HG03139 (cell line): ENCODE results near the gene PEPD.

Source experiments
- ATAC-seq: cut with Tn5 transposase; IDR thresholded peaks from one replicate; pipeline ENCODE4 v1.9.1; 2021; ENCODE audit not compliant: unreplicated experiment

The PEPD gene

DNA sequence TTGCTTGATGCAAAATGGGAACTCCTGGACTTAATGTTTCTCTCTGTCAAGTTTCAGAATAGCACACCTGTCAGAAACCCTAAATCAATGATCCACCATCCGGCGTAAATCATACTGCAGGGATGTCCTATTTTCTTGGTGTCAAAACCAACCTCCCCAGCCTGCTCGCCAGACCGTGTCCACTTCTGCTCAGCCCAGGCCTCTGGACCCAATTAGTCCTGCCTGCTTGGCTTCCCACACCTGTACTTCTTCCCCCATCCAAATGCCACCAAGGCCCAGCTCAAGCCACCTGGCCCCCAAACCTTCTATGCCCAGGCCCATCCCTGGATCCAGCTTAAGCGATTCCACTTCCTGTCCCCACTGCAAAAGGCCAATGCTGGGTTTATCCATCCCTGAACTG is 25.1 kb upstream of the PEPD start:
- no peak for ATAC-seq

DNA sequence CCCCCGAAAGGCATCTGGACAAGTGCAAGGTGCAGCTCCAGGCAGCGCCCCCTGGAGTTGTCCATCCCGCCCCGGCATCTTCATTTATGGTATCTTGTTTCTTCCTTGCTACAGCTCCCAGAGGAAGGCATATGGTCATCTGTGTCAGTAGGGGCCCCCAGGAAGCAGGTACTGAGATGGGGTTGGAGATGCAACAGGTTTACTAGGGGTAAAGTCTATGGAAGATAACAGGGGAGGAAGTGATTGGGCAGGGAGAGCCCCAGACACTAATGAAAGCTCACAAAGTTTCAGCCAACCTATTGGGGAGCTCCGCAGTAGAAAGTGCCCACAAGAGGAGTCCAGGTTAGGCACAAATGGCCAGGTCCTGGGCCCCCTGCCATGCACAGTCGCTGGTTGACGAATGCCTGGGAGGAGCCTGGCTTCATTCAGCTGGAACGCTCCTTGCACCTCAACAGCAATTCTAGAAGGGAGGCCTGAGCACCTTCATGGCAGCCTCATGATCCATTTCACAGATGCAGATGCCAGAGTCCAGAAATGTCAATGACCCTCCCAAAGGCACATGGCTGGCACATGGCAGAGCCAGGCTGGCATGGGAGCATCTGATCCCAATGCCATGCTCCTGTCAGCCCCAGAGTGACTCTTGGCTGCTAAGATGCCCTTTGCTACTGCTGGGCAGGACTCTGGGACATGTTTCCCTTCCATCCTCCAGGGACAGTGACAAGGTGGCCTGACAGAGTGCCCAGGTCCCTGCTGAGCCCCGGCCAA is 23.8 kb upstream of the PEPD start:
- no peak for ATAC-seq

DNA sequence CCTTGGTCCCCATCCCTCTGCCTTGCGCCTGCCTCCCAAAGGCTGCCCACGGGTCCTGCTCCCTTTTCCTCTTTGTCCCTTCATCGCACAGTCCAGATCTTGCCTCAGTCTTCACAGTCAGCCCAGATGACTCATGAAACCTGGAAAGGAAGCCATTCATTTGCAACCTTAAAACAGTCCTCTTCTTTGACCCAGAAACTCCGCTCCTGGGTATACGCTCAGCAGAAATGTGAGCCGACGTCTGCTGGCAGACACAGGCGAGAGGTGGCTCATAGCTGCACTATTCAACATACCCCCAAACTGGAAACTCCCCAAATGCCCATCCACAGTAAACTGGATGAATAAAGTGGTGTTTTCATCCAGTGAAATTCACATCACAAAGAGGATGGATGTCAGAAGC is 13.6 kb upstream of the PEPD start:
- ATAC-seq = no peak

DNA sequence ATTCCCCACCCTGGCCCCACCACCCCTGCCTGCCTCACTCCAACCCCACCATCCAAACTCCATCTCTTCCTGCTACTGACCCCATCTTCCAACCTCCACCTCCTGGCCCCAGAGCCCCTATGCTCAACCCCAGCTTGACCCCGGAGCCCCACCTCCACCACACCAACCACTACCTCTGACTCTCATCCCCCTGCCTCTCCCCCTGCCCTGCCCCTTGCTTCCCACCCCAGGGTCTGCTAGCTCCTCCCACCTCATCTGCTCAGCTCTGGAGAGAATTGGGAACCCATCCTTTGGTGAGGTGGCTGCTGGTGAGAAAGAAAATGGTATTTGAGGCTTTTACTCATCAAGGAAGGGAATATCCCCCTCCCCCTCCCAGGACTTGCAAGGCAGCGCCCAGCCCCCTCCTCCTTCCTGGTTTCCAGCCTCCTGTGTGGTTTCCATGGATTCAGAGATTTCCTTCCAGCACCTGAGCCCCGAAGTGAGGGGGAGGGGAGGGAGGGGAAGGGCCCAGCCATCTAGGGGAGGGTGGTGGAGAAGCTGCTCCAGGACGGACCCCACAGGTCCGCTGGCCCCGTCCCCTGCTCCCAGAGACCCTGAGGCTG is 11.4 kb upstream of the PEPD start:
- ATAC-seq = no peak

DNA sequence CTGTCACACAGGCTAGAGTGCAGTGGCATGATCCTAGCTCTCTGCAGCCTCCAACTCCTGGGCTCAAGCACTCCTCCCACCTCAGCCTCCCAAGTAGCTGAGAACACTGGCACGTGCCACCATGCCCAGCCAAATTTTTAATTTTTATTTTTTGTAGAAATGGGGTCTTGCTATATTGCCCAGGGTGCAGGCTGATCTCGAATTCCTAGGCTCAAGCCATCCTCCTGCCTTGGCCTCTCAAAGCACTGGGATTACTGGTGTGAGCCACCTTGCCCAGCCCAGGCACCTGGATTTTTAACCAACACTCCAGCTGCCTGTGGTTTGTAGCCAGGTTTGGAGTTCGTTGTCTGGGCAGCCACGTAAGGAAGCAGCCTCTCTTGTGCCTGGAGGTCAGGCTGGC is 9.3 kb upstream of the PEPD start:
- no peak for ATAC-seq

DNA sequence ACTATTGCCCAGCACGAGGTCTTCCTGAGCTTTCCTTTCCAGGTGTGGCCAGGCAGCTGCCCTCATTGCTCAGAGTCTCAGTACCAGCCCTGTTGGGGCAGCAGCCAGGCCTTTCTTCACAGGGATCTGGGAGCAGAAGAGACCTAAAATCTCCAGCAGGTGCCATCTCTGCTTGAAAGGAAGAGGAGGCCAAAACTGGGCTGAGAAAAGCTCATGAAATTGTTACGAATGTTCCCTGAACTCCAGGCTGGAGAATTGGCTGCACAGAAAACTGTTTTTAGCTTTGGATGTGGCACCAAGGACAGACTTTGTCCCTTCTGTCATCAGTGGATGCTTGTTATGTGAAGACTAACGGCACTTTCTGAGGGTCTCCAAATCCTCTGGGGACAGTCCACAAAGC is 8.7 kb upstream of the PEPD start:
- ATAC-seq = no peak

DNA sequence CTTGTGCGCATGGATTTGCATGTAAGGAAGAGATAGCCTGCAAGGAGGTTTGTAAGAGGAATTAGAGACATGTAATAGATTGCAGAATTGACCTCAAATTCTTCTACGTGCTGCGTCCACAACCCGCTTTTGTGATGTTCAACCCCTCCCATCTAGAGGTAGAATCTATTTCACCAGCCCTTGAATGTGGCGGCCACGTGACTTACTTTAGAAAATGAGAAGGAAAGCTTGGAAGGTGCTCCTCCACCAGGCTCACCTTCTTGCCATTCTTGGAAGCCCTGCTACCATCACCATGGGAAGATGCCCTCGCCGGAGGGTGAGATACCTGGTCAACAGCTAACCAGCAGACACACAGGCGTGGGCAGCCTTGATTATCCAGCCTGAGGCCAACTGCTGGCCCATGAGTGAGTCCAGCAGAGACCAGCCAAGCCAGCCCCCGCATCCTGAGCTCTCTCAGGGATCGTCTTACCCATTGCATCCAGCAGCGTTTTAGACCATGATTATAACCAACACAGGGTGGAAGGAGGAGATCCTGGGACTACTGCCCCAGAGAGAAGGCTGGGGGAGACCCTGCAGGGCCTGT is 7.6 kb upstream of the PEPD start:
- no peak for ATAC-seq

DNA sequence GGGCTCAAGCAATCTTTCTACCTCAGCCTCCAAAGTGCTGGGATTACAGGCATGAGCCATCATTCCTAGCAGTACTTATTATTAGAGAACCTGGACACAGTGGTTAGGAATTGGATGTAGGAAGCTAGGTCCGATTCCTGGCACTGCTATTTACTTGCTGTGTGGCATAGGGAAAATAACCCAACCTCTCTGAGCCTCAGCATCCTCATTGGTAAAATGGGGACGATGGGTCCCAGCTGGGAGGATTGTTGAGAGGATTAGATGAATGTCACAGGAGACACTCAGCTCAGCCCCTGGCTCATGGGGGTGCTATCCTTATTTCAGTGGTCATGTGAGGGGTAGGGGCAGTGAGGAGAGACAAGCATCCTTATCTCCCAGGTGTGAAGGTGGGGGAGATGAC is 6.8 kb upstream of the PEPD start:
- no peak for ATAC-seq

DNA sequence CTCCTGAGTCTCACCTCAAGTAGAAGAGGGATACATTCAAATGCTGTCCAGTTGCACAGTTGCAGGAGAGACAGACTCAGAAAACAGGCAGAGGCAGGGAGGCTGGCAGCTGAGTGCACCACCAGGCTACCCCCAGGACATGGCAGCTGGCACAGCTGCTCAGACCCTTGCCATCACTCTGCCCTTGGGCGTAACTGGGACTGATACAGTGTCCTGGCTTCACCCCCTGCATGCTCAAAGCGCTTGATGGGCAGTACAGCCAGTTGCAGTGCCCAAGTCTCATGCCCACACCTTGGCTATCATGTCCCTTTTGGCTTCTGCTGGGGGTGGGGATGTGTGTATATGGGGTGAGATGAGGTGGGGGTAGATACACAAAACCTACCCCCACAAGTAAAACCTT is 5.5 kb upstream of the PEPD start:
- ATAC-seq = no peak

DNA sequence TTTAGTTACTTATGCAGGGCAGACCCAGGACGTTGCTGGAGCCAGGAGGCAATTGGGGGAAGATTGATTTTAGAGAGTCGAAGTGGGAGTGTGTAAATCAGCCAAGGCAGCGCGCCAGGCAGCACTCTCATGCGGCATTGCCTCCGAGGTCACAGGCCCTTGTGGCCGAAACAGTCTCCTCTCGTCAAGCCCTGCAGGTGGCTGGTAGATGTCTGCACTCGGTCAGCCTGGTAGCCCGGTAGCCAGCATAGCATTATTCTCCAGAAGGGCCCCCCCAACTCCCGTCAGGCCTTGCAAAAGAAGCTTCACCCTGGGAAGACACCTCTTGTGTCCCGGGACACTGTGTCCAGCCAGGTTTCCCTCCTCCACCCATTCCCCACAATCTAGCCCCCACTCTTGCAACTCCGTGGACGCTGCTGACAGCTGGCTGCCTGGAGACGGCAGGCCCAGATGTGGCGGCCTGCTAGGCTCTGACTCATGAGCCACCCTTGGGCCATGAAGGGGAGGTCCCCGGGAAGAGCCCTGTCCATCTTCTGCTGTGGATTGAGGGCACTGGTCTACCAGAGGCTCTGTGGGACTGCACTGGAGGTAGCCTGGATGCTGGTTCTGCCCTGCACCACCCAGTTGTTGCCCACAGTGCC is 2.6 kb upstream of the PEPD start:
- no peak for ATAC-seq

DNA sequence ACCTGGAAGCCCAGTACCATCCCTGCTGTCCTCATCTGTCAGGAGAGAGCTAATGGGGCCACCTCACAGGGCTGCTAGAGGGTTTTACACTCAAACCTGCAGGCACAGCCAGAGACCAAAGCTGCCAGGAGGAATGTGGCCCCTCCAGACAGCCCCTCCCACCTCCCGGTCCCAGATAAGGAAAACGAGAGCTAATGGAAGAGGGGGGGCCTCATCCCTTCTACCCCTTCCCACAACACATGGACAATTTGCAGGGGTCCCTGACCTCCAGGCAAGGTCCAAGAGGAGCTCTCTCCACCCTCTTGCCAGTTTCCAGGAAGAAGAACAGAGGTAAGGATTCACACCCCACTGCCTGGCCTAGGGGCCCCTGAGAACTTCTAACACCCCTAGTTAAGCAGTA is 1.6 kb upstream of the PEPD start:
- ATAC-seq = no peak

DNA sequence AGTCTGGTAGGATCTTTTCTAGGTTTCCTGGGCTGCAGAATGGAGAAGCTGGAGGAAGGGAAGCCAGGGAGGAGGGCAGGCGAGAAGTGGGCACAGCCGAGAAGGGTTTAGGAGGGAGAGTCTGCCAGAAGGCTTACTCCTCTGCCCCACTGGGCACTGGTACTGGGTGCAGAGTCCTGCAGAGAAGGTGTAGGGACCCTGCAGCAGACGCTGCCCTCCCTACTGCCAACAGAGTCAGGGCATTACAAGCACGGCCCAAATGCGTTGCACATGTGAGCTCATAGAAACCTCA is 726 bp upstream of the PEPD start:
- no peak for ATAC-seq

DNA sequence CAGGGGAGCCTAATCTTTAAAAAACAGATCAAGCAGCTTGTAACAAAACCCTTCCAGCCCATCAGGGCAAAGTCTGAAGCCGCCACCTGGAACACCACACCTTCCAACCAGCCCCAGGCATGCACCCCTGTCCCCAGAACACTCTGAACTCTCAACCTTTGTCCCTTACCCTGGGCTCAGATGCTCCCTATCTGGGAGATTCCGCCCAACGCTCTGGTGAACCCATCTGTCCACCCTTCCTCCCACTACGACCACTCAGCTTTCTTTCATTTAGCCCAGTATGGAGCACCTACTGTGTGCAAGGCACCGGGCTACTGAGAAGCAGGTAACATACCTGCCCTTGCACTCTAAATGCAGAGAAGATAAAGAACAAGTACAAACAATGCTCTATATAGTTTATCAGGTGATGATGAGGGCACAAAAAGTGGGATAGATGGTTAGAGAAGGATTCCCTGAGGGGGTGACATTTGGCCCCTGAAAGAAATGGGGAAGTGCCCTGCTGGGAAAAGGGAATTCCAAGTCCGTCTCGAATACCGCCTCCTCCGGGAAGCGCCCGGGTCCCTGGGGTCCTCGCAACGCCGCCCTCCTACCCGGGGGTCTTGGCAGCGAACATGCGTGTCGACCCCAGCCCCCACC is 629 bp downstream of the PEPD start:
- no peak for ATAC-seq

DNA sequence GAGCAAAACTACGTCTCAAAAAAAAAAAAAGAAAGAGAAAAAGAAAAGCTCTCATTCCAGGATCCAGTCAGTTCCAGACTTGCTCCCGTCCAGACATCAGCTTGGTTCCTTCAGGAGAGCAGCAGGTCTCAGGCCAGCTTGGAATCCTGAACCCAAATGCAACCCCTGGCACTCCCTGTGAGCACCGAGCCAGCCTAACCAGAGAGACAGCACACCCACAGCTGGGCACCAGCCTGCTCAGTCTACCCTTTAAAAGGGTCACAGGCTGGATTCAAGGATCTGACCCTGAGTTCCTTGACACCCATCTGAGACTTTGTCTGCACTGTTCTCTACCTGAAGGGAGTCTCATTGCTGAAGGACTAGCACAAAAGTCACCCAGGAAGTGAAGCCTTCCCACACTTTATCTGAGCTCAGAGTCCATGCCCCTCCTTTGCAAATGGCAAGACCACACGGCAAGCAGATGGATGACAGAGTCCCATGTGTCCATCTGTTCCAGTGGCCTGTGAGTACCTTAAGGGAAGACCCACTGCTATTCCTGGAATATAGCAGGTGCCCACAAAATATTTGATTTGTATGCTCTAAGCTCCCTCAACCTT is 1.4 kb downstream of the PEPD start:
- ATAC-seq = no peak

DNA sequence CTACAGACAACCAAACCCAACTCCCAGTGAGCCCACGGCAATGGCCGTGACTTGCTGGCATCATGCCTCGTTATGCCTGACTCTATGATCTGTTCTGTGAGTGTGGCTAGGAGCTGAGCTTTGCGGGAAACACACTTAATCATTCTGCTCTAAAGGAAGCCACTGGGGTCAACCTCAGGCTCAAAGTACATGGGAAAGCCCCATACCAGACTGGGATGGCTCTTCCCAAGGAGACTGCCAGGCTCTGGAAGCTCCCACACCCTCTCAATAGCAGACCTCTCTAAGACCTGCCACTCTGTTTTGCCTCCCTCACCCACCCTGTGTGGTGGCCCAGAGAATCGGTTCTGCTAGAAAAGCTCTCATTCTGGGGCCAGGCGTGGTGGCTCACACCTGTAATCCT is 2.2 kb downstream of the PEPD start:
- no peak for ATAC-seq

DNA sequence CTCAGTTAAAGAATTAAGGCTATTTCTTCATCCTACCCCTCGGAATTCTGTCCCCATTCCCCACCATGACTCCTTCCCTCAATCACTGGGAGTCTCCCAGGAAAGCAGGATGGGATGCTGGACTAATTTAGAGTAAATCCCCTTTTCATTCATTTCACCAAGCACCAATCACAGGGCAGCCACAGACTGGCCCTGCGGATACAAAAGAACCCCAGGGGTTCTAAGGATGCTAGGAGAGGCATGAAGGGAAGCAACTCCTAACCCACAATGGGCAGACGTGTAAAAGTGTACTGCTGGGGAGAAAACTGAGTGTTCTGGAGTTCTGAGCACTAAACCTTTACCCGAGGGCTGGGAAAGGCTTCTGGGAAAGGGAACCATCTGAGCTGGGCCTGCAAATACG is 3.0 kb downstream of the PEPD start:
- ATAC-seq = no peak

DNA sequence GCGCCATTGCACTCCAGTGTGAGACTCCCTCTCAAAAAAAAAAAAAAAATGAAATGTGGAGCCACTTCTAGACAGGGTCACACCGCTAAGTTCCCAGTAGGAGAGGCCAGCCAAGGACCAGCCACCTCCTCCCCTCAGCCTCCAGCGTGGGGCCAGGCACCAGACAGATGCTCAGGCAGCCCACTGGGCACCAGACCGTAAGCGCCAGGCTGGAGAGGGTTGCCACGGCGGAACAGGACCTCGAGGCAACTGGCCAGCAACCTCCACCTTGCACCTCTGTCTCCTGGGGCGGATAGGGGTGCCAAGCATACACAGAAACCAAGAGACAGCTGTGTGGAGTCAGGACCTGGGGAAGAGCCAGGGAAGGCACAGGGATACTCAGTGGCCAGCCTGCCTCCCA is 3.7 kb downstream of the PEPD start:
- no peak for ATAC-seq

DNA sequence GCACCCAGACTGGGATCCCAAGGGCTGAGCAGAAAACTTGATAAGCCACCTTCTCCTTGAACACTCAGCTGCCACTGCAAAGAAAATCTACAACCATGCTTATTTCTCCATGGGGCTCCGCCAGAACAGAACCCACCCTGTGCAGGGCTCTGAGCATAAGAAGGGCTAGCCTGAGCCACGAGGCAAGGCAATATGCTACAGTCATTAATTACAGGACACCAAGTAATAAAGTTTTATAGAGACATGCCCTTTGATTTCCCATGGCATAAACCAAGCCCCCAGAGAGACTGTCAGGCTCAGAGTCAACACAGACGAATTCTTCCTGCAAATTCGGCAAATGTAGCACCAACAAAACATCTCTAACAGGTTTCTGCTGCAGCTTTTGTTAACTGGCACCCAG is 5.7 kb downstream of the PEPD start:
- ATAC-seq = no peak

DNA sequence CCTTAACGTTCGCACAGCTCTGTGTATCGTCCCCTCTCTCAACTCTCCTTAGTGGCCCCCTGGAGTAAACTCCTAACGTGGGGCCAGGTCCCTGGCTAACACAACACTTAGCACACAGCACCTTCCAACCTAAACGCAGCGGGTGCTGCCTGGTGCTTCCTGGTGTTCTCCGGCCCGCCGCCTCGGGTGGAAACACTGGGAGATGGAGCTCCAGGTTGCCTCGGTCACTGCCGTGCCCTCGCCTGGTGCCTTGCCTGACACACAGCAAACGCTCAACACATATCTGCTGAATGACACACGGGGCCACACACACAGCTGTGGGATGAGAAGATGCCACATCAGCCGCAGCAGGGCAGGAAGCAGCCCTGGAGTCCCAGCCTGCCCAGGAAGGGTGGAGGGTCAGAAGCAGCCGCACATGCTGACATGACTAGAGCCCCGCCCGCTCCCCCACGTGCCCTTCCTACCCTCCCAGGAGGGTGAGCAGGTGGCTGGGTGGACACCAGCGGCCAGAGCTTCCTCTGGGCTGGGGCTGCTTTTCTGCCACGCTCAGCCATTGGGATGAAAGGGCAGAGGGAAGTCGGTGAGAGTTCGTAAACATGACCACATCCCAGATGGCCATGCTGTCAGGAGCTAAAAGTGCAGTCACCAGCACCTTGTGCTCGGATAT is 6.6 kb downstream of the PEPD start:
- ATAC-seq = no peak

DNA sequence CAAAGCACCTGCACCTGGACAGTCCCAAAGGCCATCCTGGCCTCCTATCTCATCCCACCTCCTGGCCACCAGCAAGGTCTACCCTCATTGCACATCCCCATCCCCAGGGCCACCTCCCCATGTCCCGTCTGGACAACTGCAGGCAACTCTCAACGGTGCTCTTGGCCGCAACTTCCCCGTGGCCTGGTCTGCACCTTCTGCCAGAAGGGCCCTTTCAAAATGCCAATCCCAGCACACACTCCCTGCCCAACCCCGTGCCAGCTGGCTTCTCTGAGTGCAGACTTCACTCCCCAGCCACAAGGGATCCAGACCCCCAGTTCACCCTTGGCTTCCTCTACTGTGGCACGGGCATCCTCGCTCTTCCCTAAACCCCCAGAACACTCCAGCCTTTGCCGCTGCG is 8.2 kb downstream of the PEPD start:
- no peak for ATAC-seq

DNA sequence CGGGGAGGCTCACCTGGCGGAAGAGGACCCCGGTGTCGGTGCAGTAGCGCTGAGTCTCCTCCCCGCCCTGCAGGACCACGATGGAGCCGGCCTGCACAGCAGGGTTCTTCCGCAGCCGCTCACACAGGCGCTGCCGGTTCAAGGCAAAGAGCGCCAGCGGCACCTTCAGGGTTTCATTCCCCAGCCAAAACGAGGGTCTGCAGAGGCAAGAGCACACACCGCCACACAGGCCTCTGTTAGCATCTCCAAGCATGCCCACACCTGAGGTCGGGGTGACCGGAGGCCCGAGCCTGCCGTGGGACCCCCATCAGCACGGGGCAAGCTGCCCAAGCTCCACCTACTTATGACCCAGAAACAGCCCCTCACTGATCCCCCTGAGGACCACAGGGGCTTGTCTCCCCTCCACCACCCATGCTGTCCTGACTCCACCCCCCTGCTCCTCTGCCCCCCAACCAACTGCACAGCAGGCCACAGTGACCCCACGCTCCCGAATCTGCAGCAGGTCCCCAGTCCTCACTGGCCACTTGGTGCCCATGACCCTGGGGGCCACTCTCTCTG is 8.9 kb downstream of the PEPD start:
- ATAC-seq = no peak
